ENCODE results near the gene UBP1.

Gene UBP1

GRCh38 chr3:33377489-33377888, 62.7 kb downstream of the UBP1 start:
- Histone ChIP-seq H3K9ac (ENCODE audit: low read length) (no peak overlapping the region), H3K36me3 (ENCODE audit: control insufficient read depth, insufficient read depth, low read length) (no peaks in the 10 kb centered on the region), H2BK15ac (replicated peaks; ENCODE audit: low read depth) (no peak overlapping the region), H3K4me2 (ENCODE audit: low read length) (no peak overlapping the region), H3K23ac (ENCODE audit: low read length) (no peak overlapping the region), H3K79me1 (ENCODE audit: low read length) (no peaks in the 10 kb centered on the region), H2BK120ac (ENCODE audit: low read depth, low read length) (no peak overlapping the region), H2BK5ac (ENCODE audit: low read length) (no peak overlapping the region), H3K18ac (ENCODE audit: low read length) (no peak overlapping the region), H4K5ac (ENCODE audit: low read length) (no peak overlapping the region), H3K4me3 (ENCODE audit: low read length) (no peak overlapping the region), H4K8ac (ENCODE audit: low read depth, low read length) (no peak overlapping the region), H2AK5ac (ENCODE audit: low read length) (no peak overlapping the region), H3K27me3 (ENCODE audit: insufficient read depth, low read length, poor library complexity) (no peaks in the 10 kb centered on the region), H3K4me1 (ENCODE audit: control insufficient read depth, low read depth, low read length) (no peaks in the 10 kb centered on the region), H3K79me2 (ENCODE audit: control insufficient read depth, insufficient read depth, low read length) (no peaks in the 10 kb centered on the region), H3K27ac (ENCODE audit: low read depth, low read length) (no peak overlapping the region), H3K4ac (ENCODE audit: low read depth, low read length) (no peak overlapping the region), H3K56ac (ENCODE audit: low read length) (no peak overlapping the region)
- DNase-seq, result peak; percentile 11
- WGBS (ENCODE audit: extremely low coverage, insufficient coverage, low lambda C conversion rate), result no CpG with 5 or more reads among the region's 3 CpGs

- H3K4me3 ChIP-seq (ENCODE audit: low read length), result no peak overlapping the region
- H4K8ac ChIP-seq (ENCODE audit: low read depth, low read length), result no peak overlapping the region
- no peaks in the 10 kb centered on the region for H3K79me2 ChIP-seq (ENCODE audit: control insufficient read depth, insufficient read depth, low read length)
- H3K79me1 ChIP-seq (ENCODE audit: low read length), result no peaks in the 10 kb centered on the region
- no peak overlapping the region for H3K4ac ChIP-seq (ENCODE audit: low read depth, low read length)
- no peak for DNase-seq
- no peak overlapping the region for H2AK5ac ChIP-seq (ENCODE audit: low read length)
- no peak overlapping the region for H3K18ac ChIP-seq (ENCODE audit: low read length)
- H2BK120ac ChIP-seq (ENCODE audit: low read depth, low read length), result no peak overlapping the region
- no peak overlapping the region for H3K4me2 ChIP-seq (ENCODE audit: low read length)
- H3K27me3 ChIP-seq (ENCODE audit: insufficient read depth, low read length, poor library complexity), result no peaks in the 10 kb centered on the region
- no peak overlapping the region for H3K56ac ChIP-seq (ENCODE audit: low read length)
- no peak overlapping the region for H4K5ac ChIP-seq (ENCODE audit: low read length)
- no CpG with 5 or more reads among the region's 6 CpGs for WGBS (ENCODE audit: extremely low coverage, insufficient coverage, low lambda C conversion rate)
- no peak overlapping the region for H2BK5ac ChIP-seq (ENCODE audit: low read length)
- H2BK15ac ChIP-seq (replicated peaks; ENCODE audit: low read depth), result no peak overlapping the region
- no peak overlapping the region for H3K27ac ChIP-seq (ENCODE audit: low read depth, low read length)
- no peaks in the 10 kb centered on the region for H3K36me3 ChIP-seq (ENCODE audit: control insufficient read depth, insufficient read depth, low read length)
- no peaks in the 10 kb centered on the region for H3K4me1 ChIP-seq (ENCODE audit: control insufficient read depth, low read depth, low read length)
- no peak overlapping the region for H3K9ac ChIP-seq (ENCODE audit: low read length)
- no peak overlapping the region for H3K23ac ChIP-seq (ENCODE audit: low read length)
Measured at GRCh38 chr3:33373082-33373437, 67.1 kb downstream of the UBP1 start.

GRCh38 chr3:33372218-33373081, 67.8 kb downstream of the UBP1 start:
- DNase-seq, result peak; percentile 63
- no peak overlapping the region for H2BK15ac ChIP-seq (replicated peaks; ENCODE audit: low read depth)

GRCh38 chr3:33364531-33365128, 75.6 kb downstream of the UBP1 start:
- H3K56ac ChIP-seq (ENCODE audit: low read length), result no peak overlapping the region
- WGBS (ENCODE audit: extremely low coverage, insufficient coverage, low lambda C conversion rate), result no CpG with 5 or more reads among the region's 10 CpGs
- H3K23ac ChIP-seq (ENCODE audit: low read length), result no peak overlapping the region
- no peaks in the 10 kb centered on the region for H3K27me3 ChIP-seq (ENCODE audit: insufficient read depth, low read length, poor library complexity)
- no peak overlapping the region for H3K27ac ChIP-seq (ENCODE audit: low read depth, low read length)
- H2AK5ac ChIP-seq (ENCODE audit: low read length), result no peak overlapping the region
- no peak overlapping the region for H3K18ac ChIP-seq (ENCODE audit: low read length)
- no peak overlapping the region for H3K9ac ChIP-seq (ENCODE audit: low read length)
- H3K4me2 ChIP-seq (ENCODE audit: low read length), result no peak overlapping the region
- H2BK5ac ChIP-seq (ENCODE audit: low read length), result no peak overlapping the region
- H3K4ac ChIP-seq (ENCODE audit: low read depth, low read length), result no peak overlapping the region
- no peak overlapping the region for H4K8ac ChIP-seq (ENCODE audit: low read depth, low read length)
- no peak overlapping the region for H3K4me3 ChIP-seq (ENCODE audit: low read length)
- no peak overlapping the region for H2BK120ac ChIP-seq (ENCODE audit: low read depth, low read length)
- no peaks in the 10 kb centered on the region for H3K79me2 ChIP-seq (ENCODE audit: control insufficient read depth, insufficient read depth, low read length)
- no peaks in the 10 kb centered on the region for H3K4me1 ChIP-seq (ENCODE audit: control insufficient read depth, low read depth, low read length)
- DNase-seq, result peak; percentile 38
- H3K79me1 ChIP-seq (ENCODE audit: low read length), result no peaks in the 10 kb centered on the region
- no peak overlapping the region for H4K5ac ChIP-seq (ENCODE audit: low read length)
- no peaks in the 10 kb centered on the region for H3K36me3 ChIP-seq (ENCODE audit: control insufficient read depth, insufficient read depth, low read length)
- H2BK15ac ChIP-seq (replicated peaks; ENCODE audit: low read depth), result no peak overlapping the region

More at GRCh38 chr3:33372218-33373081, 67.8 kb downstream of the UBP1 start:
- no peaks in the 10 kb centered on the region for H3K36me3 ChIP-seq (ENCODE audit: control insufficient read depth, insufficient read depth, low read length)
- H2AK5ac ChIP-seq (ENCODE audit: low read length), result no peak overlapping the region
- no peak overlapping the region for H3K18ac ChIP-seq (ENCODE audit: low read length)
- H3K27me3 ChIP-seq (ENCODE audit: insufficient read depth, low read length, poor library complexity), result no peaks in the 10 kb centered on the region
- H2BK5ac ChIP-seq (ENCODE audit: low read length), result no peak overlapping the region
- H3K4me3 ChIP-seq (ENCODE audit: low read length), result no peak overlapping the region
- no peak overlapping the region for H3K23ac ChIP-seq (ENCODE audit: low read length)
- no peaks in the 10 kb centered on the region for H3K79me2 ChIP-seq (ENCODE audit: control insufficient read depth, insufficient read depth, low read length)
- H3K4ac ChIP-seq (ENCODE audit: low read depth, low read length), result no peak overlapping the region
- WGBS (ENCODE audit: extremely low coverage, insufficient coverage, low lambda C conversion rate), result no CpG with 5 or more reads among the region's 14 CpGs
- no peak overlapping the region for H3K9ac ChIP-seq (ENCODE audit: low read length)
- no peak overlapping the region for H4K5ac ChIP-seq (ENCODE audit: low read length)
- H3K27ac ChIP-seq (ENCODE audit: low read depth, low read length), result no peak overlapping the region
- H3K4me2 ChIP-seq (ENCODE audit: low read length), result no peak overlapping the region
- H2BK120ac ChIP-seq (ENCODE audit: low read depth, low read length), result no peak overlapping the region
- no peaks in the 10 kb centered on the region for H3K79me1 ChIP-seq (ENCODE audit: low read length)
- no peak overlapping the region for H4K8ac ChIP-seq (ENCODE audit: low read depth, low read length)
- H3K4me1 ChIP-seq (ENCODE audit: control insufficient read depth, low read depth, low read length), result no peaks in the 10 kb centered on the region
- H3K56ac ChIP-seq (ENCODE audit: low read length), result no peak overlapping the region

GRCh38 chr3:33364060-33364459, 76.1 kb downstream of the UBP1 start:
- Histone ChIP-seq H2BK15ac (replicated peaks; ENCODE audit: low read depth) (no peak overlapping the region), H3K36me3 (ENCODE audit: control insufficient read depth, insufficient read depth, low read length) (no peaks in the 10 kb centered on the region), H3K23ac (ENCODE audit: low read length) (no peak overlapping the region), H3K27me3 (ENCODE audit: insufficient read depth, low read length, poor library complexity) (no peaks in the 10 kb centered on the region), H2BK5ac (ENCODE audit: low read length) (no peak overlapping the region), H3K9ac (ENCODE audit: low read length) (no peak overlapping the region), H3K27ac (ENCODE audit: low read depth, low read length) (no peak overlapping the region), H4K5ac (ENCODE audit: low read length) (no peak overlapping the region), H3K79me2 (ENCODE audit: control insufficient read depth, insufficient read depth, low read length) (no peaks in the 10 kb centered on the region), H3K79me1 (ENCODE audit: low read length) (no peaks in the 10 kb centered on the region), H3K4me2 (ENCODE audit: low read length) (no peak overlapping the region), H3K56ac (ENCODE audit: low read length) (no peak overlapping the region), H3K4ac (ENCODE audit: low read depth, low read length) (no peak overlapping the region), H3K4me3 (ENCODE audit: low read length) (no peak overlapping the region), H3K4me1 (ENCODE audit: control insufficient read depth, low read depth, low read length) (no peaks in the 10 kb centered on the region), H4K8ac (ENCODE audit: low read depth, low read length) (no peak overlapping the region), H2AK5ac (ENCODE audit: low read length) (no peak overlapping the region), H2BK120ac (ENCODE audit: low read depth, low read length) (no peak overlapping the region), H3K18ac (ENCODE audit: low read length) (no peak overlapping the region)
- DNase-seq, result no peak
